ENCODE measurements around the gene PRPS2.
A peak's percentile ranks its signal among the peaks of the same experiment; 100 is the strongest.

Gene PRPS2

GRCh38 chrX:12779534-12779933 is 11.7 kb upstream of the PRPS2 start:
- Histone ChIP-seq H3K9me3 (ENCODE audit: low read length) (no peaks in the 10 kb centered on the region), H3K36me3 (ENCODE audit: insufficient read depth, low read length) (no peaks in the 10 kb centered on the region), H3K4me1 (ENCODE audit: insufficient read depth, low read length) (no peaks in the 10 kb centered on the region), H3K27me3 (ENCODE audit: control insufficient read depth in 1 of 2, insufficient read depth in 2 of 2, low read length in 2 of 2) (peaks cover 0 to 6% of the 10 kb centered on the region in 2 donors), H3K4me3 (ENCODE audit: low read depth in 1 of 2, low read length in 2 of 2) (no peak overlapping the region), H3K27ac (ENCODE audit: low read depth, low read length) (no peak overlapping the region), H3K9ac (ENCODE audit: low read length) (no peak overlapping the region)

GRCh38 chrX:12788645-12789044 is 2.6 kb upstream of the PRPS2 start:
- H3K4me1 ChIP-seq (ENCODE audit: insufficient read depth, low read length) = peaks cover 9% of the 10 kb centered on the region
- no peak overlapping the region for H3K9ac ChIP-seq (ENCODE audit: low read length)
- no peak overlapping the region for H3K27ac ChIP-seq (ENCODE audit: low read depth, low read length)
- no peak overlapping the region for H3K4me3 ChIP-seq (ENCODE audit: low read depth in 1 of 2, low read length in 2 of 2)
- no peaks in the 10 kb centered on the region for H3K36me3 ChIP-seq (ENCODE audit: insufficient read depth, low read length)
- H3K9me3 ChIP-seq (ENCODE audit: low read length) = no peaks in the 10 kb centered on the region
- H3K27me3 ChIP-seq (ENCODE audit: control insufficient read depth in 1 of 2, insufficient read depth in 2 of 2, low read length in 2 of 2) = no peaks in the 10 kb centered on the region

- Histone ChIP-seq H3K4me1 (ENCODE audit: insufficient read depth, low read length) (peaks cover 9% of the 10 kb centered on the region), H3K9me3 (ENCODE audit: low read length) (no peaks in the 10 kb centered on the region), H3K27me3 (ENCODE audit: control insufficient read depth in 1 of 2, insufficient read depth in 2 of 2, low read length in 2 of 2) (no peaks in the 10 kb centered on the region), H3K9ac (ENCODE audit: low read length) (no peak overlapping the region), H3K27ac (ENCODE audit: low read depth, low read length) (no peak overlapping the region), H3K4me3 (ENCODE audit: low read depth in 1 of 2, low read length in 2 of 2) (no peak overlapping the region), H3K36me3 (ENCODE audit: insufficient read depth, low read length) (no peaks in the 10 kb centered on the region)
Observed at GRCh38 chrX:12789976-12790375, 1.2 kb upstream of the PRPS2 start.

GRCh38 chrX:12790885-12791256 is 341 bp upstream of the PRPS2 start:
- H3K9ac ChIP-seq (ENCODE audit: low read length) = no peak overlapping the region
- peak overlapping the region; percentile 6 to 53 for H3K4me3 ChIP-seq (ENCODE audit: low read depth in 1 of 2, low read length in 2 of 2)
- H3K27me3 ChIP-seq (ENCODE audit: control insufficient read depth in 1 of 2, insufficient read depth in 2 of 2, low read length in 2 of 2) = no peaks in the 10 kb centered on the region
- H3K4me1 ChIP-seq (ENCODE audit: insufficient read depth, low read length) = peaks cover 9% of the 10 kb centered on the region
- no peaks in the 10 kb centered on the region for H3K36me3 ChIP-seq (ENCODE audit: insufficient read depth, low read length)
- H3K9me3 ChIP-seq (ENCODE audit: low read length) = no peaks in the 10 kb centered on the region
- H3K27ac ChIP-seq (ENCODE audit: low read depth, low read length) = no peak overlapping the region

GRCh38 chrX:12792711-12793110 is 1.5 kb downstream of the PRPS2 start:
- Histone ChIP-seq H3K4me1 (ENCODE audit: insufficient read depth, low read length) (peaks cover 9% of the 10 kb centered on the region), H3K9me3 (ENCODE audit: low read length) (no peaks in the 10 kb centered on the region), H3K27ac (ENCODE audit: low read depth, low read length) (peak overlapping the region; percentile 7), H3K27me3 (ENCODE audit: control insufficient read depth in 1 of 2, insufficient read depth in 2 of 2, low read length in 2 of 2) (no peaks in the 10 kb centered on the region), H3K9ac (ENCODE audit: low read length) (no peak overlapping the region), H3K4me3 (ENCODE audit: low read depth in 1 of 2, low read length in 2 of 2) (peak overlapping the region in 1 of 2 donors; percentile 56), H3K36me3 (ENCODE audit: insufficient read depth, low read length) (no peaks in the 10 kb centered on the region)

GRCh38 chrX:12794654-12795053 is 3.4 kb downstream of the PRPS2 start:
- no peaks in the 10 kb centered on the region for H3K36me3 ChIP-seq (ENCODE audit: insufficient read depth, low read length)
- H3K27me3 ChIP-seq (ENCODE audit: control insufficient read depth in 1 of 2, insufficient read depth in 2 of 2, low read length in 2 of 2) = no peaks in the 10 kb centered on the region
- H3K9me3 ChIP-seq (ENCODE audit: low read length) = no peaks in the 10 kb centered on the region
- peak overlapping the region; percentile 48 for H3K27ac ChIP-seq (ENCODE audit: low read depth, low read length)
- no peak overlapping the region for H3K4me3 ChIP-seq (ENCODE audit: low read depth in 1 of 2, low read length in 2 of 2)
- H3K4me1 ChIP-seq (ENCODE audit: insufficient read depth, low read length) = peaks cover 9% of the 10 kb centered on the region
- no peak overlapping the region for H3K9ac ChIP-seq (ENCODE audit: low read length)

GRCh38 chrX:12798601-12799000 is 7.4 kb downstream of the PRPS2 start:
- Histone ChIP-seq H3K4me3 (ENCODE audit: low read depth in 1 of 2, low read length in 2 of 2) (no peak overlapping the region), H3K27ac (ENCODE audit: low read depth, low read length) (no peak overlapping the region), H3K36me3 (ENCODE audit: insufficient read depth, low read length) (no peaks in the 10 kb centered on the region), H3K9ac (ENCODE audit: low read length) (no peak overlapping the region), H3K9me3 (ENCODE audit: low read length) (no peaks in the 10 kb centered on the region), H3K27me3 (ENCODE audit: control insufficient read depth in 1 of 2, insufficient read depth in 2 of 2, low read length in 2 of 2) (no peaks in the 10 kb centered on the region), H3K4me1 (ENCODE audit: insufficient read depth, low read length) (no peaks in the 10 kb centered on the region)

GRCh38 chrX:12799118-12799517 is 7.9 kb downstream of the PRPS2 start:
- no peak overlapping the region for H3K27ac ChIP-seq (ENCODE audit: low read depth, low read length)
- H3K9me3 ChIP-seq (ENCODE audit: low read length) = no peaks in the 10 kb centered on the region
- H3K4me1 ChIP-seq (ENCODE audit: insufficient read depth, low read length) = no peaks in the 10 kb centered on the region
- H3K27me3 ChIP-seq (ENCODE audit: control insufficient read depth in 1 of 2, insufficient read depth in 2 of 2, low read length in 2 of 2) = no peaks in the 10 kb centered on the region
- H3K36me3 ChIP-seq (ENCODE audit: insufficient read depth, low read length) = no peaks in the 10 kb centered on the region
- no peak overlapping the region for H3K4me3 ChIP-seq (ENCODE audit: low read depth in 1 of 2, low read length in 2 of 2)
- no peak overlapping the region for H3K9ac ChIP-seq (ENCODE audit: low read length)

- Histone ChIP-seq H3K27me3 (ENCODE audit: control insufficient read depth in 1 of 2, insufficient read depth in 2 of 2, low read length in 2 of 2) (no peaks in the 10 kb centered on the region), H3K36me3 (ENCODE audit: insufficient read depth, low read length) (no peaks in the 10 kb centered on the region), H3K4me3 (ENCODE audit: low read depth in 1 of 2, low read length in 2 of 2) (no peak overlapping the region), H3K27ac (ENCODE audit: low read depth, low read length) (no peak overlapping the region), H3K4me1 (ENCODE audit: insufficient read depth, low read length) (peaks cover 10% of the 10 kb centered on the region), H3K9me3 (ENCODE audit: low read length) (no peaks in the 10 kb centered on the region), H3K9ac (ENCODE audit: low read length) (no peak overlapping the region)
Observed at GRCh38 chrX:12802741-12803140, 11.5 kb downstream of the PRPS2 start.

- no peaks in the 10 kb centered on the region for H3K36me3 ChIP-seq (ENCODE audit: insufficient read depth, low read length)
Observed at GRCh38 chrX:12804655-12805054, 13.4 kb downstream of the PRPS2 start.

GRCh38 chrX:12805333-12805732 is 14.1 kb downstream of the PRPS2 start:
- no peaks in the 10 kb centered on the region for H3K9me3 ChIP-seq (ENCODE audit: low read length)
- H3K27ac ChIP-seq (ENCODE audit: low read depth, low read length) = no peak overlapping the region
- H3K9ac ChIP-seq (ENCODE audit: low read length) = no peak overlapping the region
- no peak overlapping the region for H3K4me3 ChIP-seq (ENCODE audit: low read depth in 1 of 2, low read length in 2 of 2)
- H3K27me3 ChIP-seq (ENCODE audit: control insufficient read depth in 1 of 2, insufficient read depth in 2 of 2, low read length in 2 of 2) = no peaks in the 10 kb centered on the region
- H3K4me1 ChIP-seq (ENCODE audit: insufficient read depth, low read length) = peaks cover 10% of the 10 kb centered on the region
- no peaks in the 10 kb centered on the region for H3K36me3 ChIP-seq (ENCODE audit: insufficient read depth, low read length)

More at GRCh38 chrX:12804655-12805054, 13.4 kb downstream of the PRPS2 start:
- H3K4me1 ChIP-seq (ENCODE audit: insufficient read depth, low read length) = peaks cover 10% of the 10 kb centered on the region
- H3K4me3 ChIP-seq (ENCODE audit: low read depth in 1 of 2, low read length in 2 of 2) = no peak overlapping the region
- H3K27ac ChIP-seq (ENCODE audit: low read depth, low read length) = no peak overlapping the region
- H3K27me3 ChIP-seq (ENCODE audit: control insufficient read depth in 1 of 2, insufficient read depth in 2 of 2, low read length in 2 of 2) = no peaks in the 10 kb centered on the region
- no peaks in the 10 kb centered on the region for H3K9me3 ChIP-seq (ENCODE audit: low read length)
- no peak overlapping the region for H3K9ac ChIP-seq (ENCODE audit: low read length)

- Histone ChIP-seq H3K9me3 (ENCODE audit: low read length) (no peaks in the 10 kb centered on the region), H3K27ac (ENCODE audit: low read depth, low read length) (no peak overlapping the region), H3K4me1 (ENCODE audit: insufficient read depth, low read length) (no peaks in the 10 kb centered on the region), H3K4me3 (ENCODE audit: low read depth in 1 of 2, low read length in 2 of 2) (no peak overlapping the region), H3K36me3 (ENCODE audit: insufficient read depth, low read length) (no peaks in the 10 kb centered on the region), H3K27me3 (ENCODE audit: control insufficient read depth in 1 of 2, insufficient read depth in 2 of 2, low read length in 2 of 2) (no peaks in the 10 kb centered on the region), H3K9ac (ENCODE audit: low read length) (no peak overlapping the region)
Observed at GRCh38 chrX:12811658-12812057, 20.4 kb downstream of the PRPS2 start.

Data from muscle layer of colon (tissue), 2 donors.